NCI-H82 (cell line): Measurements from ENCODE around the gene PLEKHJ1.

Experiments
- DNase-seq: peaks from one replicate; lab custom pipeline; 2025; lab: John Stamatoyannopoulos, UW

PLEKHJ1 gene

GRCh38 chr19:2234996-2235380 lies 1.1 kb downstream of the PLEKHJ1 start:
- DNase-seq = no peak

GRCh38 chr19:2233601-2234280 lies 2.4 kb downstream of the PLEKHJ1 start:
- DNase-seq = no peak

GRCh38 chr19:2232286-2233151 lies 3.6 kb downstream of the PLEKHJ1 start:
- no peak for DNase-seq

DNA sequence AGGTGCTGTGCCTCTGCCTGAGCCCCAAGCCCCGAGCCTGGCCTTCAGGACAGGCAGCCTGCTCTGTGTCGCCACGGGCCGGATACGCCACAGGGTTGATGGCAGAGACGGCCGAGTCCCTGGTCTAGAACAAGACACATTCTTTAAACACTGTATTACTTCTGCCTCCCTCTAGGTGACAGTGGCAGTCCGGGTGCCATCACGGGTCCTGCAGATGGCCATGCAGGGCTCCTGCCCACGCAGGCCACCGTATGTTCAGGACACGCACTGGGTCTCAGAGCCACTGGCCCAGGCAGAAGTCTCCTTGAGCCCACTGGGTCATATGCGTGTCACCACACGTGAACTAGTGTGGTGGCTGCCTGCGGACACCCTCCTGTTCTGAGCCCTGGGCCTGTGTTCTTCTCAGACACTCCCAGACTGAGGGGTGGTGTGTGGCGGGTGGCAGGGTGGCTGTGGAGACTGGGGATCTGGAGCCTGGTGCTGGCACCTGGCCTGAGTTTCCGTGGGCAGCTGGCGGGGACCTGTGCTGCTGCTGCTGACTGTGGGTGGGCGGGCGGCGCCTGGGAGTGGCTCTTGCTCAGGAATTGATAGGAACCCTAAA lies 4.4 kb downstream of the PLEKHJ1 start:
- DNase-seq = peak; percentile 48

DNA sequence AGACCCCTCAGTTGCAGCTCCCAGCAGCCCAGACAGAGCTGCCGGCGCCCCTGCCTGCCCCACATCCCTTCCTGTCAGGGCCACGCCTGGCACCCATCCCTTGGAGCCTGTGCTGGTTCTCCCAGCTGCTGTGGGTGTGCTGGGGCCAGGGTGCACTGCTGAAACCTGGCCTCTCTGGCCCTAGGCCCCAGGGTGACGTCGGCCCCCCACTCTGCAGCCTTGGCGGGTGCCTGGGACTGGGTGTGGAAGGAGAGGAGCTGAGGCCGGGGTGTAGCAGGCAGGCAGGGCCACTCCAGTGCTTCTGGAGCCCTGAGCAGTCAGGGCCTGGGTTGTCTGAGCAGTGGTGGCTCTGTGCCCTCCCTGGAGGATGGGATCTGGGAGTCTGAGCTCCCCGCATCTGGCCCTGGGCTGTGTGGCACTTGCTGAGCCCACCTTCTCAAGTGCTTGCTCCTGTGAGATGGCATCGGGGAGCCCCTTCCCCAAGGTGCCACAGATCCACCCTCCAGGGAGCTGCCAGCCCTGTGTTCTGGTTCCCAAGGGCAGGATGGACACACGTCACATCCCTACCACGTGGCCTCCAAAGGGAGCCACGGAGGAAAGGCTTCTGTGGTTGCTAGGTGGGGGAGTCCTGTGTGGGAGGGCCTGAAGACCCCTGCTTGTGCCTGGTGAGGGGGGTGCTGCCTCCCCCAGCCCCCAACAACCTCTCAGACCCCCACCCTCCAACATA lies 5.2 kb downstream of the PLEKHJ1 start:
- no peak for DNase-seq

GRCh38 chr19:2230033-2230531 lies 6.0 kb downstream of the PLEKHJ1 start:
- DNase-seq = no peak

GRCh38 chr19:2229103-2230032 lies 6.8 kb downstream of the PLEKHJ1 start:
- no peak for DNase-seq

- no peak for DNase-seq
Measured at GRCh38 chr19:2228157-2229030, 7.7 kb downstream of the PLEKHJ1 start.

DNA sequence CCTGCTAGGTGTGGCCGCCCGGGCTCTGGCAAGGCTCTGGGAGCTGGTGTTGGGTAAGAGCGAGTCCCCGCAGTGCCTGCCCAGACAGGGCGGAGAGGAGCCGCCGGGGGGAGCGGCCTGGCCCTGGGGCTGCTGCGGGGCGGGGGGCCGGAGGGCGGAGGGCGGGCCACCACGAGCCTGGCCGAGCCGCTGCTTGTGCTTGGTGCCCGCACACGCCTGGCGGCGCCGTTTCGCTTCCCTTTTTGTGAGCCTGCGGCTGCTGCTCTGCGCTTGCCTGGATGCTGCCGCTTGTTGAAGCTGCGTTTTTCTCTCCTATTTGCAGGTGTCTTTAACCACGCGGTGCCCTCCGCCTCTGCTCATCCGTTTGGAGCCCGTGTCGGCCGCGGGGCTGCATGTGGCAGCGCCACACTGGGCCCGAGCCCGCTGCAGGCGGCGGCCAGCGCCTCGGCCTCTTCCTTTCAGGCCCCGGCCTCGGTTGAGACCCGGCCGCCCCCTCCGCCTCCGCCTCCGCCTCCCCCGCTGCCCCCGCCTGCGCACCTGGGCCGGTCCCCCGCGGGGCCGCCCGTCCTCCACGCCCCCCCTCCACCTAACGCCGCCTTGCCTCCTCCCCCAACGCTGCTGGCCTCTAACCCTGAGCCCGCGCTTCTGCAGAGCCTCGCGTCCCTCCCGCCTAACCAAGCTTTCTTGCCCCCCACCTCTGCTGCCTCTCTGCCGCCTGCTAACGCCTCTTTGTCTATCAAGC lies 8.5 kb downstream of the PLEKHJ1 start:
- no peak for DNase-seq

DNA sequence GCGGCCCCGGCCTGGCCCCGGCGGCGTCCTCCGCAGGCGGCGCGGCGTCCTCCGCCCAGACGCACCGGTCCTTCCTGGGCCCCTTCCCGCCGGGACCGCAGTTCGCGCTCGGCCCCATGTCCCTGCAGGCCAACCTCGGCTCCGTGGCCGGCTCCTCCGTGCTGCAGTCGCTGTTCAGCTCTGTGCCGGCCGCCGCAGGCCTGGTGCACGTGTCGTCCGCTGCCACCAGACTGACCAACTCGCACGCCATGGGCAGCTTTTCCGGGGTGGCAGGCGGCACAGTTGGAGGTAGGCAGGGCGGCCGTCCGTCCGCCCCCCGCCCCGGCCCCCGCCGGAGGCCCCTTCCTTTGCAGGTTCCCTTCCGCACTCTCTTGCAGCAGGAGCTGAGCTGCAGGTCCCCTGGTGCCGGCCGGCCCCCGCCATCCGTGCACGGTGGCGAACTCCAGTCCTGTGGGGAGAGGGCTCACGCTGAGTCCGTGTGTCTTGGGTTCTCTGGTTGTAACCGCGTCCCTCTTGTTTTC lies 9.2 kb downstream of the PLEKHJ1 start:
- DNase-seq = no peak

GRCh38 chr19:2226051-2226839 lies 9.9 kb downstream of the PLEKHJ1 start:
- no peak for DNase-seq

DNA sequence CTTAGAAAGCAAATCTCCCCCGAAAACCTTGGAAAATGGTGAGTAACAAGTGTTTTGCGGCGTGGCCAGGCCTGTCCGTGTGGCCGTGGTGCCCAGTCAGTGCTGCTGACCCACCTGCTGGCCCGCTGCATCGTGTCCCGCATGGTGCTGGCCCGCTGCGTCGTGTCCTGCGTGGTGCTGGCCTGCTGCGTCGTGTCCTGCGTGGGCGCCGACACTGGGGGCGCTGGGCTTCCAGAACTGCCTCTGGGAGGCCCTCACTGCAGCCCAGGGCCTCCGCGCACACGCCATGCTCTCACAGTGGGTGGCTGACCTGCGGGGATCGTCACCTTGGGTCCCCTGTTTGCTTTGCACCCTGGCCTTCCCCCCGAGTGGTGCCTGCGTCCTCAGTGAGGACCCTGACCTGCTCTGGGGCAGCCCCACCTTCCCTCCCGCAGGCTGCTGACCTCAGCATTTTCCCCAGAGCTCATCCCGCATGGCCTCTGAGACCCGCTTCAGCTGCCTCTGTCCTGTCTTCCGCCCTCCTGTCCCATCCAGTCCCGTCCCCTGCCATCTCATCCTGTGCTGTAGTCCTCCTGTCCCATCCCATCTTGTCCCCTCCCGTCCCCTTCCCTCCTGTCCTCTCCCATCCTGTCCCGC lies 10.6 kb downstream of the PLEKHJ1 start:
- DNase-seq = no peak

GRCh38 chr19:2224754-2225349 lies 11.3 kb downstream of the PLEKHJ1 start:
- no peak for DNase-seq

DNA sequence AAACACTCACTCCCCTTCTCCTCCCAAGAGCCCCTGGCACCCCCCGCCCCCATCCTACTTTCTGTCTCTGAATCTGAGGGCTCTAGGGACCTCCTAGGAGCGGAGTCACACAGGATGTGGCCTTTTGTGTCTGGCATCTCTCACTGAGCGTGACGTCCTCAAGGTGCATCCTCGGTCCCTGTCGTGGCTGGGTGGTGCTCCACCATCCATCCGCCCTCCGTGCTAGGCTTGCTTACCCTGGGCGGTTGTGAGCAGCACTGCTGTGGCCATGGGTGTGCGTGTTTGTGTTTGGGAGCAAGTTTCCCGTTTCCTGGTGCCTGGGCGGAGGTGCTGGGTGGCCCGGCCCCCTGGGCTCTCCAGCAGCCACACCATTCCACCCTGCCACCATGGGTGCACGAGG lies 12.2 kb downstream of the PLEKHJ1 start:
- DNase-seq = no peak

DNA sequence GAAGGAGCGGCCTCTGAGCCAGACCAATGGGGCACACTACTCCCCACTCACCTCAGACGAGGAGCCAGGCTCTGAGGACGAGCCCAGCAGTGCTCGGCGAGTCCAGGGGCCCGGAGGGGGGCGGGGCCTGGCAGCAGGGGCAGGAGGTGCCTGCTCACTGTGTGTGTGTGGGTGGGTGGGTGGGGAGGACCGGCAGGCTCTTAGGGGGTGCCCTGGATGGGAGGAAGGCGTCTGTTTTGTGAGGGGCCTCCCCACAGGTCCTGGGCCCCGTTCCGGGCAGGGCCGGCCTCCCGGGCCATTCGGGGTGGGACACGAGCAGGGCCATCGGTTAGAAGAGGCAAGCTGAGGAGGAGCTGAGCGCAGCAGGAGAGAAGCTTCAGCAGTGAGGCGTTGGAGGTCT lies 12.7 kb downstream of the PLEKHJ1 start:
- no peak for DNase-seq

DNA sequence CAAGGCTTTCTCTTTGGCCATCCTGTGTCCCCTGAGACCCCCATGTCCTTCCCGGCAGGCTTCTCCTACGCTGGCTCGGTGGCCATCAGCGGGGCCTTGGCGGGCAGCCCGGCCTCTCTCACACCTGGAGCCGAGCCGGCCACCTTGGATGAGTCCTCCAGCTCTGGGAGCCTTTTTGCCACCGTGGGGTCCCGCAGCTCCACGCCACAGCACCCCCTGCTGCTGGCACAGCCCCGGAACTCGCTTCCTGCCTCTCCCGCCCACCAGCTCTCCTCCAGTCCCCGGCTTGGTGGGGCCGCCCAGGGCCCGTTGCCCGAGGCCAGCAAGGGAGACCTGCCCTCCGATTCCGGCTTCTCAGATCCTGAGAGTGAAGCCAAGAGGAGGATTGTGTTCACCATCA lies 14.2 kb downstream of the PLEKHJ1 start:
- DNase-seq = no peak

GRCh38 chr19:2221250-2221831 lies 14.8 kb downstream of the PLEKHJ1 start:
- no peak for DNase-seq
